ENCODE measurements around the gene SRGAP1.

Gene SRGAP1

GRCh38 chr12:63998584-63998983, 154.1 kb downstream of the SRGAP1 start:
- no peaks in the 10 kb centered on the region for H3K9me3 ChIP-seq (ENCODE audit: insufficient read depth, low read length, severe bottlenecking)
- H3K4me2 ChIP-seq (ENCODE audit: insufficient read depth, low read length): no peak overlapping the region
- ATAC-seq (ENCODE audit: insufficient read depth, low read depth) (no peak), DNase-seq (no peak)
- peaks cover 8% of the 10 kb centered on the region for H3K27me3 ChIP-seq (ENCODE audit: insufficient read depth, low read length, poor library complexity)
- no peaks in the 10 kb centered on the region for H3K4me1 ChIP-seq (ENCODE audit: insufficient read depth, low read length)
- H2AFZ ChIP-seq (ENCODE audit: low read depth, low read length): no peak overlapping the region
- H3K4me3 ChIP-seq (ENCODE audit: low read depth in 1 of 2, low read length in 2 of 2): no peak overlapping the region
- H3K9ac ChIP-seq (ENCODE audit: low read depth, low read length): no peak overlapping the region
- H3K79me2 ChIP-seq (ENCODE audit: insufficient read depth, low read length): no peaks in the 10 kb centered on the region
- no peak overlapping the region for H3K27ac ChIP-seq (ENCODE audit: low read length)
- H3K36me3 ChIP-seq (ENCODE audit: insufficient read depth, low read length): no peaks in the 10 kb centered on the region
- H4K20me1 ChIP-seq (ENCODE audit: insufficient read depth, low read length): no peaks in the 10 kb centered on the region
- TF ChIP-seq EZH2 (IDR thresholded peaks at IDR 0.05; ENCODE audit: borderline replicate concordance, low read depth, low read length, severe bottlenecking) (no peak), CTCF (IDR thresholded peaks at IDR 0.05; ENCODE audit: borderline replicate concordance, extremely low read depth, low read length, poor library complexity, severe bottlenecking) (no peak)

GRCh38 chr12:63999853-64000252, 155.4 kb downstream of the SRGAP1 start:
- DNase-seq (no peak), ATAC-seq (ENCODE audit: insufficient read depth, low read depth) (no peak)
- Histone ChIP-seq H3K79me2 (ENCODE audit: insufficient read depth, low read length) (no peaks in the 10 kb centered on the region), H3K27me3 (ENCODE audit: insufficient read depth, low read length, poor library complexity) (peaks cover 5% of the 10 kb centered on the region), H3K36me3 (ENCODE audit: insufficient read depth, low read length) (no peaks in the 10 kb centered on the region), H3K9ac (ENCODE audit: low read depth, low read length) (no peak overlapping the region), H3K27ac (ENCODE audit: low read length) (no peak overlapping the region), H3K4me3 (ENCODE audit: low read depth in 1 of 2, low read length in 2 of 2) (no peak overlapping the region), H4K20me1 (ENCODE audit: insufficient read depth, low read length) (no peaks in the 10 kb centered on the region), H3K4me1 (ENCODE audit: insufficient read depth, low read length) (no peaks in the 10 kb centered on the region), H2AFZ (ENCODE audit: low read depth, low read length) (no peak overlapping the region), H3K4me2 (ENCODE audit: insufficient read depth, low read length) (no peak overlapping the region), H3K9me3 (ENCODE audit: insufficient read depth, low read length, severe bottlenecking) (no peaks in the 10 kb centered on the region)
- TF ChIP-seq EZH2 (IDR thresholded peaks at IDR 0.05; ENCODE audit: borderline replicate concordance, low read depth, low read length, severe bottlenecking) (no peak), CTCF (IDR thresholded peaks at IDR 0.05; ENCODE audit: borderline replicate concordance, extremely low read depth, low read length, poor library complexity, severe bottlenecking) (no peak)

- H3K79me2 ChIP-seq (ENCODE audit: insufficient read depth, low read length): no peaks in the 10 kb centered on the region
- H3K4me1 ChIP-seq (ENCODE audit: insufficient read depth, low read length): no peaks in the 10 kb centered on the region
- ATAC-seq (ENCODE audit: insufficient read depth, low read depth) (no peak), DNase-seq (no peak)
- H3K9me3 ChIP-seq (ENCODE audit: insufficient read depth, low read length, severe bottlenecking): no peaks in the 10 kb centered on the region
- no peak overlapping the region for H3K9ac ChIP-seq (ENCODE audit: low read depth, low read length)
- H4K20me1 ChIP-seq (ENCODE audit: insufficient read depth, low read length): no peaks in the 10 kb centered on the region
- no peak overlapping the region for H3K4me2 ChIP-seq (ENCODE audit: insufficient read depth, low read length)
- H2AFZ ChIP-seq (ENCODE audit: low read depth, low read length): no peak overlapping the region
- H3K4me3 ChIP-seq (ENCODE audit: low read depth in 1 of 2, low read length in 2 of 2): no peak overlapping the region
- no peak overlapping the region for H3K27ac ChIP-seq (ENCODE audit: low read length)
- no peaks in the 10 kb centered on the region for H3K27me3 ChIP-seq (ENCODE audit: insufficient read depth, low read length, poor library complexity)
- no peak for TF ChIP-seq CTCF (IDR thresholded peaks at IDR 0.05; ENCODE audit: borderline replicate concordance, extremely low read depth, low read length, poor library complexity, severe bottlenecking)
- H3K36me3 ChIP-seq (ENCODE audit: insufficient read depth, low read length): no peaks in the 10 kb centered on the region
Measured at GRCh38 chr12:64001439-64001838, 156.9 kb downstream of the SRGAP1 start.

- Histone ChIP-seq H3K79me2 (ENCODE audit: insufficient read depth, low read length) (no peaks in the 10 kb centered on the region), H3K27ac (ENCODE audit: low read length) (no peak overlapping the region), H3K9me3 (ENCODE audit: insufficient read depth, low read length, severe bottlenecking) (no peaks in the 10 kb centered on the region), H3K36me3 (ENCODE audit: insufficient read depth, low read length) (no peaks in the 10 kb centered on the region), H3K4me1 (ENCODE audit: insufficient read depth, low read length) (no peaks in the 10 kb centered on the region), H2AFZ (ENCODE audit: low read depth, low read length) (no peak overlapping the region), H3K4me2 (ENCODE audit: insufficient read depth, low read length) (no peak overlapping the region), H4K20me1 (ENCODE audit: insufficient read depth, low read length) (no peaks in the 10 kb centered on the region), H3K4me3 (ENCODE audit: low read depth in 1 of 2, low read length in 2 of 2) (no peak overlapping the region), H3K27me3 (ENCODE audit: insufficient read depth, low read length, poor library complexity) (peaks cover 5% of the 10 kb centered on the region), H3K9ac (ENCODE audit: low read depth, low read length) (no peak overlapping the region)
- ATAC-seq (ENCODE audit: insufficient read depth, low read depth): no peak
- DNase-seq: no peak
- no peak for TF ChIP-seq EZH2 (IDR thresholded peaks at IDR 0.05; ENCODE audit: borderline replicate concordance, low read depth, low read length, severe bottlenecking)
- TF ChIP-seq CTCF (IDR thresholded peaks at IDR 0.05; ENCODE audit: borderline replicate concordance, extremely low read depth, low read length, poor library complexity, severe bottlenecking): no peak
Measured at GRCh38 chr12:64004641-64005040, 160.1 kb downstream of the SRGAP1 start.

Data from DND-41 (cell line).